RWPE2 (cell line): ENCODE data around the gene MITF.

ENCODE experiments used
- ATAC-seq: fragments of 200-7000 bp; cut with Tn5 transposase; 3 replicates; pipeline ENCODE4 v1.9.1; 2021; ENCODE audit warnings: low read depth
- DNase-seq: peaks from one replicate; pipeline ENCODE4 v3.0.0-alpha.2; 2020; ENCODE audit warnings: low spot score
- H3K27ac ChIP-seq: fragments of 450-650 bp; 2 replicates; pipeline ENCODE4 v1.5.1; 2017; ENCODE audit warnings: mild to moderate bottlenecking; ENCODE audit not compliant: poor library complexity, severe bottlenecking
- H3K27me3 ChIP-seq: fragments of 250-450 bp; sonication (Bioruptor Pico); 2 replicates; pipeline ENCODE4 v1.5.1; 2021; ENCODE audit warnings: mild to moderate bottlenecking, moderate library complexity; ENCODE audit not compliant: insufficient read depth, poor library complexity, severe bottlenecking
- H3K36me3 ChIP-seq: fragments of 250-450 bp; sonication (Bioruptor Pico); 2 replicates; pipeline ENCODE4 v1.5.1; 2020; ENCODE audit warnings: low read depth, mild to moderate bottlenecking, moderate library complexity
- H3K4me1 ChIP-seq: fragments of 250-450 bp; sonication (Bioruptor Pico); 2 replicates; pipeline ENCODE4 v1.5.1; 2021; ENCODE audit warnings: mild to moderate bottlenecking, moderate library complexity; ENCODE audit not compliant: insufficient read depth, poor library complexity, severe bottlenecking
- H3K4me3 ChIP-seq: fragments of 250-450 bp; sonication (Bioruptor Pico); 2 replicates; pipeline ENCODE4 v1.5.1; 2021; ENCODE audit warnings: mild to moderate bottlenecking, moderate library complexity; ENCODE audit not compliant: severe bottlenecking
- H3K9me3 ChIP-seq: fragments of 250-450 bp; sonication (Bioruptor Pico); 2 replicates; pipeline ENCODE4 v1.5.1; 2021; ENCODE audit warnings: mild to moderate bottlenecking, moderate library complexity; ENCODE audit not compliant: severe bottlenecking
- TF ChIP-seq, protein P1 (sequence below): fragments of 450-650 bp; IDR thresholded peaks from one replicate; pipeline ENCODE4 v1.5.1; 2017; ENCODE audit warnings: mild to moderate bottlenecking, moderate library complexity; ENCODE audit not compliant: poor library complexity, severe bottlenecking

The MITF gene

DNA sequence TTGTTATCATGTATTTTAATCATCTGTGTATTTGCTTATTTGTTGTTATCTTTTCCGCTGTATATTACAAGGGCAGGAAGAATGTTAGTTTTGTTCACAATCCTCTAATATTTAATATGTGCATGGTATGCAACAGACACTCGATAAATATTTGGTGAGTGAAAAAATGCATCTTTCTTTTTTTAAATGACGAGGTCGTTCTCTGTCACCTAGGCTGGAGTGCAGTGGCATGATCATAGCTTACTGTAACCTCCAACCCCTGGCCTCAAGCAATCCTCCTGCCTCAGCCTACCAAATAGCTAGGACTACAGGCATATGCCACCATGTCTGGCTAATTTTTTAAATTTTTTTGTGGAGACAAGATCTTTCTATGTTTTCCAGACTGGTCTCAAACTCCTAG is 66.2 kb downstream of the MITF start:
- TF ChIP-seq, protein P1, sequence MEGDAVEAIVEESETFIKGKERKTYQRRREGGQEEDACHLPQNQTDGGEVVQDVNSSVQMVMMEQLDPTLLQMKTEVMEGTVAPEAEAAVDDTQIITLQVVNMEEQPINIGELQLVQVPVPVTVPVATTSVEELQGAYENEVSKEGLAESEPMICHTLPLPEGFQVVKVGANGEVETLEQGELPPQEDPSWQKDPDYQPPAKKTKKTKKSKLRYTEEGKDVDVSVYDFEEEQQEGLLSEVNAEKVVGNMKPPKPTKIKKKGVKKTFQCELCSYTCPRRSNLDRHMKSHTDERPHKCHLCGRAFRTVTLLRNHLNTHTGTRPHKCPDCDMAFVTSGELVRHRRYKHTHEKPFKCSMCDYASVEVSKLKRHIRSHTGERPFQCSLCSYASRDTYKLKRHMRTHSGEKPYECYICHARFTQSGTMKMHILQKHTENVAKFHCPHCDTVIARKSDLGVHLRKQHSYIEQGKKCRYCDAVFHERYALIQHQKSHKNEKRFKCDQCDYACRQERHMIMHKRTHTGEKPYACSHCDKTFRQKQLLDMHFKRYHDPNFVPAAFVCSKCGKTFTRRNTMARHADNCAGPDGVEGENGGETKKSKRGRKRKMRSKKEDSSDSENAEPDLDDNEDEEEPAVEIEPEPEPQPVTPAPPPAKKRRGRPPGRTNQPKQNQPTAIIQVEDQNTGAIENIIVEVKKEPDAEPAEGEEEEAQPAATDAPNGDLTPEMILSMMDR, result no peak
- H3K9me3 ChIP-seq, result no peaks in the 10 kb centered on the region
- H3K4me3 ChIP-seq, result no peak overlapping the region
- H3K36me3 ChIP-seq, result no peaks in the 10 kb centered on the region
- H3K27me3 ChIP-seq, result no peaks in the 10 kb centered on the region
- no peak overlapping the region for H3K27ac ChIP-seq
- DNase-seq, result no peak
- ATAC-seq, result no peak
- no peaks in the 10 kb centered on the region for H3K4me1 ChIP-seq

DNA sequence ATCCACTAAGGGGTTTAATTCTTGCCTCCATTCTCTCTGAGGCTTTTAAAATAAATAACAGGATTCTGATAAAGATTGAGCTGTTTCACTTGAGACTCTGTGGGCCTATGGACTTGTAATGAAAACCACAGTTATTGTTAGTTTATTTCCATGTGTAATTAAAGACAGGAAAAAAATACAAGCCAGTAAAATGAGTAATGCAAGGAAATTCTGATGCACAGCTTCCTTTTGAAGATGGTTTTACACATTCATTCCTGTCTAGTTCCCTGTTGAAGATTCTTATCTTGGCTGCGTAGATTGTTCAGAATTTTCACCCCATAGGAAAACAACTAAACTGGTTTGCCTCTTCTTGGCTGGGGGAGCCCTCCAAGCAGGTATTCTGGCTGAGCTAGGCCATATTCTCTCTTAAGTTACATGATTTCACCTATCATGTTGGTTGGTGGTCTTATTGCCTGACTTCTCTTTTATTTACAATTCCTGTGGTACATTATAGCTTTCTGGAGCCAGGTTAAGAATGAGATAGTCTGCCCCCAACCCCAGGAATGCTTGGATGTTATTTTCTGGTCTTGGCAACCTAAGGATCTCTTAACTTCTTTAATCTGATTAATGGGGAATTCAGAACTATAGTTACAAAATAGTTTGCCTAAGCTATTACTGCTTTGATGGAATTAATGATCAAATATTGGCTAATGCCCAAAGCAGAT is 67.6 kb downstream of the MITF start:
- peak; percentile 21; the same call in 1 of the 3 replicates for ATAC-seq
- Histone ChIP-seq H3K36me3 (no peaks in the 10 kb centered on the region), H3K9me3 (no peaks in the 10 kb centered on the region), H3K27ac (no peak overlapping the region), H3K4me3 (no peak overlapping the region), H3K4me1 (no peaks in the 10 kb centered on the region), H3K27me3 (no peaks in the 10 kb centered on the region)
- DNase-seq, result no peak
- TF ChIP-seq, protein P1, result no peak

DNA sequence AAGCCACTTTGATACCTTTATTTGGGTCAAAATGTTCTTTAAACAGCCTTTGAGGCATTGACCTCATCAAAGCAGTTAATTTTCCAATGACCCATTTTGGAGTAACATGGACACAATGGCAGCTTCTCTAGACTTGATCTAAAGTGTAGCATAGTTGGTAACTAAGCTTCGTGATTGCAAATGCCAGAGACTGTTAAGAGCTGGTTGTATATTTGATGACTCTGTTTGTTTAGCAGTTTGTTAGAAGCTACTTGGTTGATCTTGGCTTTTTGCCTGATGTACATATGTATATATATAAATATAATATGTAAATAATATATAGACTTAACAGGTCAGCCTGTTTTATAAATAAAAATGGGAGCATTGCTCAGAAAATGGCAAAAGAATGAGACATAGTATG is 68.4 kb downstream of the MITF start:
- Histone ChIP-seq H3K27me3 (no peaks in the 10 kb centered on the region), H3K27ac (no peak overlapping the region), H3K4me1 (no peaks in the 10 kb centered on the region), H3K9me3 (no peaks in the 10 kb centered on the region), H3K4me3 (no peak overlapping the region), H3K36me3 (no peaks in the 10 kb centered on the region)
- TF ChIP-seq, protein P1, result no peak
- no peak for ATAC-seq
- DNase-seq, result no peak

DNA sequence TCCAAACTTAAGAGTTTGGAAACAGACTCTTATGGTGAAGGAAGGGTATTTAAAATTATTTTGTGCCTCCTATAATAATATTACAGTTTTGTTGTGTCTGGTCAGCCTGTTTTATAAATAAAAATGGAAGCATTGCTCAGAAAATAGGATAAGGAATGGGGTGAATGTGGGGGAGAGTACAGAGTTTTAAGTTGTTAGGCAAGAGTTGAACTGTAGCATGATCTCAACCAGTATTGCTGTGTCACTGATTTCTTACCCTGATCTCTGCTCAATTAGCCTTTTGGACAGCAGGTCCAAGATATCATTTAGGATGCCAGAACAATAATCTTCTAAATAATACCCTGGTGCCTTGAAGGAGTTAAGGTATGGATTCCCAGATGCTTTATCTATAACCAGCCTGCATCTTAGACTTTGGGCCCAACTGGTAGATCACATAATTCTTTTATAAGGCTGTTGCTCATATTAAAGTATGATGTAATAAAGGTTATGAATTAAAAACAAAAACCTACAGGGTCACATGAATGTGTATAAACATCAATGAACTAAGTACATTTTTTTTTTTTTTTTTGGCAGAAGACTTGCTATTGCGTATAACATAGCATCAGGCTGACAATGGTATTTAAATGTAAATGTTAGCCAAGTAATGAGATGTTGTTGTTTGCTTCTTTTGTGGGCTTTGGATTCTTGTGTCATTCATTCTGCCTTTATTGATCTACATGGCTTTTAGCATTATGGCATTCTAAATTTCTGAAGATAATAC is 70.0 kb downstream of the MITF start:
- no peaks in the 10 kb centered on the region for H3K36me3 ChIP-seq
- no peaks in the 10 kb centered on the region for H3K4me1 ChIP-seq
- TF ChIP-seq, protein P1, result no peak
- DNase-seq, result no peak
- H3K9me3 ChIP-seq, result no peaks in the 10 kb centered on the region
- ATAC-seq, result no peak
- no peak overlapping the region for H3K27ac ChIP-seq
- H3K27me3 ChIP-seq, result no peaks in the 10 kb centered on the region
- no peak overlapping the region for H3K4me3 ChIP-seq
